ENCODE results near the gene RYR1.
"Not testable (repeated sequence)": the region's sequence is repeated elsewhere in the genome, so short reads cannot be mapped to it uniquely, and the experiment has no call there.

Gene RYR1

GRCh38 chr19:38513762-38514167 lies 80.3 kb downstream of the RYR1 start:
- DNase-seq (ENCODE audit: low read depth in 3 of 3) = no peak

- DNase-seq (ENCODE audit: low read depth in 3 of 3) = peak; percentile 56 to 75 (median 66)
These were observed 81.5 kb downstream of the RYR1 start for GRCh38 chr19:38514812-38515633.

DNA sequence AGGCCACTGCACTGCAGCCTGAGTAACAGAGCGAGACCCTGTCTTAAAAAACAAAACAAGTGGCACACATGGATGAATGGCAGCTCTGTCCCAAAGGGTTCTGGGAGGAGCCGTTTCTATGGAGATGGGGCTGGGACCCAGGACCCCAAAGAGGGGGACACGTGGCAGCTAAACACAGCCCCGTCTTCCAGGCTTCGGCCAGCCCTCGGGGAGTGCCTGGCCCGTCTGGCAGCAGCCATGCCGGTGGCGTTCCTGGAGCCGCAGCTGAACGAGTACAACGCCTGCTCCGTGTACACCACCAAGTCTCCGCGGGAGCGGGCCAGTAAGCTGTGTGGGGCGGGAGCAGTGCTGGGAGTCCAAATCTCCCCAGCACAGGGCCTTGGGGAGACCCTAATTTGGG lies 82.4 kb downstream of the RYR1 start:
- no peak for DNase-seq (ENCODE audit: low read depth in 3 of 3)

- DNase-seq (ENCODE audit: low read depth in 3 of 3) = no peak
These were observed 83.3 kb downstream of the RYR1 start for GRCh38 chr19:38516802-38517201.

DNA sequence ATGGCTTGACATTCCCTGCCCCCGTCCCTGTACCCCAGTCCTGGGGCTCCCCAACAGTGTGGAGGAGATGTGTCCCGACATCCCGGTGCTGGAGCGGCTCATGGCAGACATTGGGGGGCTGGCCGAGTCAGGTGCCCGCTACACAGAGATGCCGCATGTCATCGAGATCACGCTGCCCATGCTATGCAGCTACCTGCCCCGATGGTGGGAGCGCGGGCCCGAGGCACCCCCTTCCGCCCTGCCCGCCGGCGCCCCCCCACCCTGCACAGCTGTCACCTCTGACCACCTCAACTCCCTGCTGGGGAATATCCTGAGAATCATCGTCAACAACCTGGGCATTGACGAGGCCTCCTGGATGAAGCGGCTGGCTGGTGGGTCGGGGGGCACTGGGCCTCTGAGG lies 83.8 kb downstream of the RYR1 start:
- DNase-seq (ENCODE audit: low read depth in 3 of 3) = no peak

DNA sequence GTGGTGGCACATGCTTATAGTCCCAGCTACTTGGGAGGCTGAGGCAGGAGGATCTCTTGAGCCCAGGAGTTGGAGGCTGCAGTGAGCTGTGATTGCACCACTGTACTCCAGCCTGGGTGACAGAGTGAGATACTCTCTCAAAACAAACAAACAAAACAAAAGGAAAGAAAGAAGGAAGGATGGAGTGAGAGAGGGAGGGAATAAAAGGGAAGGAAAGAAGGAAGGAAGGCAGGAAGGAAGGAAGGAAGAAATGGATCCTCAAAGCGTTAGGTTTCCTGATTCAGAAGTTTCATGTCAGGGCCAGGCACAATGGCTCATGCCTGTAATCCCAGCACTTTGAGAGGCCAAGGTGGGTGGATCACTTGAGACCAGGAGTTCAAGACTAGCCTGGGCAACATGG lies 84.5 kb downstream of the RYR1 start:
- DNase-seq (ENCODE audit: low read depth in 3 of 3) = not testable (repeated sequence)

DNA sequence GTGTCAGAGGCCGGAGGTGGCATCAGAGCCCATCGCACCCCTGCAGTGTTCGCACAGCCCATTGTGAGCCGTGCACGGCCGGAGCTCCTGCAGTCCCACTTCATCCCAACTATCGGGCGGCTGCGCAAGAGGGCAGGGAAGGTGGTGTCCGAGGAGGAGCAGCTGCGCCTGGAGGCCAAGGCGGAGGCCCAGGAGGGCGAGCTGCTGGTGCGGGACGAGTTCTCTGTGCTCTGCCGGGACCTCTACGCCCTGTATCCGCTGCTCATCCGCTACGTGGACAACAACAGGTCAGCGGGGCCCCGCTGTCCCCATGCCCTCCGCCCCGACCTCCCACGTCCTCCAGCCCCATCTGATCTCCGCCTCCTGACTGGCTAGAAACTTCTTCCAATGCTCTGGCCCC lies 85.7 kb downstream of the RYR1 start:
- no peak for DNase-seq (ENCODE audit: low read depth in 3 of 3)

DNA sequence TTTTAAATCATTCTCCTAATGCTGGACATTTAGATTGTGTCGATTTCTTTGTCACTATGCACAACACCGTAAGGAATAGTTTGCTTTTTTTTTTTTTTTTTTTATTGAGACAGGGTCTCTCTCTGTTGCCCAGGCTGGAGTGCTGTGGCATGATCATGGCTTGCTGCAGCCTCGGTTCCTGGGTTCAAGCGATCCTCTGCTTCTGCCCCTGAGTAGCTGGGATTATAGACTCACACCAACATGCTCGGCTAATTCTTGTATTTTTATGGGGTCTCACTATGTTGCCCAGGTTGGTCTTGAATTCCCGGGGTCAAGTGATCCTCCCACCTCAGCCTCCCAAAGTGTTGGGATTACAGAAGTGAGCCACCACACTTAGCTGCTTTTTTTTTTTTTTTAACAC lies 86.5 kb downstream of the RYR1 start:
- no peak for DNase-seq (ENCODE audit: low read depth in 3 of 3)

GRCh38 chr19:38522915-38523314 lies 89.4 kb downstream of the RYR1 start:
- DNase-seq (ENCODE audit: low read depth in 3 of 3) = no peak

DNA sequence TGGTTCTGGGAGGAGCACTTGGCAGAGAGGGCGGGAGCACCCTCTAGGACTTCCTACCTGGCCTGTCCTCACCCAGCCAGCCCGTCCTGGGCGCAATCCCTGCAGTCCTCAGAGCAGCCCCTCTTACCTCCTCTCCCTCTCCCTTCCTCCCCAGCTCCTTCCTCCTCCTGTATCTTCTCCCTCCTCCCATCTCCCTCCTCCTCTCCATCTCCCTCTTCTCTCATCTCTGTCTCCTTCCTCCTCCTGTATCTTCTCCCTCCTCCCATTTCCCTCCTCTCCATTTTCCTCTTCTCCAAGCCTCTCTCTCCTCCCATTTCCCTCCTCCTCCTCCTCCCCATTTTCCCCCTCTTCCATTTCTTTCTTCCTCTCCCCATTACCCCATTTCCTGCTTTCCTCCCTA lies 89.8 kb downstream of the RYR1 start:
- no peak for DNase-seq (ENCODE audit: low read depth in 3 of 3)

DNA sequence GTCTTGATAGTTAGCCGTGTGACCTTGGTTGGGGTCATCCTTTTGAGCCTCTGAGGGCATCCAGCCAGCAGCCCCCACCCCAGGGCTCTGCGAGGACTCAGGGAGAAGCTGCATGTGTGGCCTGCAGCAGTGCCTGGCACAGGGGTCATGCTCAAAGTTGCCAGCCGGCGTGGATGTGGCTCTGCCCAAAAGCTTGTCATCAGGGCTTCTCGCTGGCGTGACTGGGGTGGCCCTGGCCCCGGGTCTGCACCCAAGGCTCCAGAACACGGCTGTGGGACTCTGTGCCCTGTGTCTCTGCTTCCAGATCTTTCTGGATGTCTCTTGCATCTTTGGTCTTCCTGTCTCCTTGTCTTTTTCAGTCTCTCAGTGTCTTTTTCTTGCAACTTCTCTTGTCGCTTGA lies 90.9 kb downstream of the RYR1 start:
- DNase-seq (ENCODE audit: low read depth in 3 of 3) = no peak

DNA sequence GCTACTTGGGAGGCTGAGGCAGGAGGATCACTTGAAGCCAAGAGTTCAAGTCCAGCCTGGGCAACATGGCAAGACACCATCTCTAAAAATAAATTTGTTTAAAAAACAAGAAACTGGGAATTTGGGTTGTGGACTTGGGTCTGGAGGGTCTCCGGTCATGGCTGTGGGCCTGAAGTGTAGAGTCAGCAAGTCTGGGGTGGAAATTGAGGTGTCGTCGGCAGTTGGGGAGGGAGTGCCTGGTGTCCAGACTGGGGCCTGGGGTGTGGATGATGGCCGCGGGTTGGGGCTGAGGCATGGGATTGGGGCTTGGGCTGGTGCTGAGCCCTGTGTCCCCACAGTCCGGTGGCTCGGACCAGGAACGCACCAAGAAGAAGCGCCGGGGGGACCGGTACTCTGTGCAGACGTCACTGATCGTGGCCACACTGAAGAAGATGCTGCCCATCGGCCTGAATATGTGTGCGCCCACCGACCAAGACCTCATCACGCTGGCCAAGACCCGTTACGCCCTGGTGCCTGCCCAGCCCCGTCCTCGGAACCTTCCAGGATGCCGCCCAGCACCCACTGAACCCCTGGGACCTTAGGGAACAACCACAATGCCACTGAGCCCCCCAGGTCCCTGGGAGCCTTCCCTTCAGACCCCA lies 91.6 kb downstream of the RYR1 start:
- no peak for DNase-seq (ENCODE audit: low read depth in 3 of 3)

DNA sequence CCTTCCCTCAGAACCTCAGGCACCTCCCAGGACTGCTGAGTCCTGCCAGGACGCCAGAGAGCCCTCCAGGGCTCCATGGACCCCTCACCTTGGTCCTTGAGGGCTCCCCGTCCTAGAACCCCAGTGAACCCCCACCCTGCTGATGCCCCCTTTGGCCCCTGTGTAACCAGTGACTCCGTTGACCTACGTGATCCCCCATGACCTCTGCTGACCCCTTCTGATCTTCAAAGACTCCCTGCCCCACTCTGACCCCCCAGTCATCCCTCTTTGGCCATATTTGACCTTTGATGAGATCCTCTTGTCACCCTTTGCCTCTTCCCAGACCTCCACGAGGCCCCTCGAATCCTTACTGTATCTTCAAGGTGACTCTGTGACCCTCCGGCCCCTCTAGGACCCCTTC lies 92.9 kb downstream of the RYR1 start:
- no peak for DNase-seq (ENCODE audit: low read depth in 3 of 3)

GRCh38 chr19:38527466-38528136 lies 94.1 kb downstream of the RYR1 start:
- no peak for DNase-seq (ENCODE audit: low read depth in 3 of 3)

DNA sequence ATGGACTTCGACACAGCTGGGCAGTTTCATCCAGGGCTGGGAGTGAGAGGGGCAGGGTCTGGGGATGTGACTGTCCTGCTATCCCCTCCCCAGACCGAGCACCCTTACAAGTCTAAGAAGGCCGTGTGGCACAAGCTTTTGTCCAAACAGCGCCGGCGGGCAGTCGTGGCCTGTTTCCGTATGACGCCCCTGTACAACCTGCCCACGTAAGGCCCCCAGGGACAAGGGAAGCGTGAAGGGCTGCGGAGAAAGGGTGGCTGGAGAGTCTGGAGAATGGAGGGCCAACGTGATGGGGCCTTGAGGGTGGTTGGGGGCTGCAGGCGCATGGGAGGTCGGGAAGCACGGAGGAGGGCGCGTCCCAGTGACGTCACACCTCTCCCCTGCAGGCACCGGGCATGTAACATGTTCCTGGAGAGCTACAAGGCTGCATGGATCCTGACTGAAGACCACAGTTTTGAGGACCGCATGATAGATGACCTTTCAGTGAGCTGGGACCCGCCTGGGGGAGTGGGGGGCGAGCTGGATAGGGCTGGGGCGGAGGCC lies 94.8 kb downstream of the RYR1 start:
- no peak for DNase-seq (ENCODE audit: low read depth in 3 of 3)

DNA sequence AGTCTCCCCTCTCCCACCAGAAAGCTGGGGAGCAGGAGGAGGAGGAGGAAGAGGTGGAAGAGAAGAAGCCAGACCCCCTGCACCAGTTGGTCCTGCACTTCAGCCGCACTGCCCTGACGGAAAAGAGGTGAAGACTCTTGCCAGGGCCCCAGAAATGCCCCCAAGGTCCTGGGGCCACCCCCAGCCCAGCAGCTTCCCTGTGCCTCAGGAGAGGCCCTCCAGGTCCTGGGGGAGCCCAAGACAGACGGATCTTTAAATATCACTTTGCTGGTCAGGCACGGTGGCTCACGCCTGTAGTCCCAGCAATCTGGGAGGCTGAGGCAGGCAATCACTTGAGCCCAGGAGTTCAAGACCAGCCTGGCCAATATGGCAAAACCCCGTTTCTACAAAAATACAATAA lies 95.4 kb downstream of the RYR1 start:
- no peak for DNase-seq (ENCODE audit: low read depth in 3 of 3)

DNA sequence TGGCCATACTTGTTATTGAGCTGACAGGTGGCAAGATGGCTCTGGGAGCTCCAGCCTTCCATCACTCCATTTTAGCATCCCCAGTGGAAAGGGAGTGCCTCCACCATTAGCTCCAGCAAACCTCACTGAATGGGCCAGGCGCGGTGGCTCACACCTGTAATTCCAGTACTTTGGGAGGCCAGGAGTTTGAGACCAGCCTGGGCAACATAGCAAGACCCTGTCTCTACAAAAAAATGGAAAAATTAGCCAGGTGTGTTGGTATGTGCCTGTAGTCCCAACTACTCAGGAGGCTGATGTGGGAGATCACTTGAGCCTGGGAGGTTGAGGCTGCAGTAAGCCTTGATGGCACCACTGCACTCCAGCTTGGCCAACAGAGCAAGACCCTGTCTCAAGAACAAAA lies 98.0 kb downstream of the RYR1 start:
- no peak for DNase-seq (ENCODE audit: low read depth in 3 of 3)

DNA sequence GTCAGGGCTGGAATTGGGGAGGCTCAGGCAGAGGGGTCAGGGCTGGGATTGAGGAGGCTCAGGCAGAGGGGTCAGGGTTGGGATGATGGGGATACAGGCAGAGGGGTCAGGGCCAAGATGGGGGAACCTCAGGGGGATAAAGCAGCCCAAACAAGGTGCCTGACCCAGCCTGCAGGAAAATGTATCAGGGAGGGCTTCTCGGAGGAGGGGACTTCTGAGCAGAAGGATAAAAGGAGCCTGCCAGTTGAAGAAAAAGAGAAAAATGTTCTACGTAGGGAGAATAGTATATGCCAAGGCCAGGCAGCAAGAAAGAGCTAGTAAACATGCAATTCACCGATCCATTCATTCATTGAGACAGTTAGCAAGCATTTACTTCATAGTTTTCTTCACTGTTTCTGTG lies 99.4 kb downstream of the RYR1 start:
- no peak for DNase-seq (ENCODE audit: low read depth in 3 of 3)

DNA sequence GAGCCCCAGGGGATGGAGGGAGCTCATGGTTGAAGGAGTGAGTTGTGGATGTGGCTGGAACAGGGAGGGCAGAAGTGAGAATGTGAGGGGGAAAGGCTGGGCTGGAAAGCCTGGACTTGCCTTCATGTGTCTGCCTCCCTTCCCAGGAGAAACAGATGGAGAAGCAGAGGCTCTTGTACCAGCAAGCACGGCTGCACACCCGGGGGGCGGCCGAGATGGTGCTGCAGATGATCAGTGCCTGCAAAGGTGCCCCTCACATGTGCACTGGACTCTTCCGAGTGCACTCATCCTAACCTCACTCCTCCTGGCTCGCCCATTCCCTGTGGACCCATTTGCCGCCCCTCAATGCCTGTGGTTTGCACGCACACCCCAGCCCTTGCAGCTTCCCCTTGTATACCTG lies 101.1 kb downstream of the RYR1 start:
- no peak for DNase-seq (ENCODE audit: low read depth in 3 of 3)

- no peak for DNase-seq (ENCODE audit: low read depth in 3 of 3)
These were observed 101.7 kb downstream of the RYR1 start for GRCh38 chr19:38535212-38535611.

DNA sequence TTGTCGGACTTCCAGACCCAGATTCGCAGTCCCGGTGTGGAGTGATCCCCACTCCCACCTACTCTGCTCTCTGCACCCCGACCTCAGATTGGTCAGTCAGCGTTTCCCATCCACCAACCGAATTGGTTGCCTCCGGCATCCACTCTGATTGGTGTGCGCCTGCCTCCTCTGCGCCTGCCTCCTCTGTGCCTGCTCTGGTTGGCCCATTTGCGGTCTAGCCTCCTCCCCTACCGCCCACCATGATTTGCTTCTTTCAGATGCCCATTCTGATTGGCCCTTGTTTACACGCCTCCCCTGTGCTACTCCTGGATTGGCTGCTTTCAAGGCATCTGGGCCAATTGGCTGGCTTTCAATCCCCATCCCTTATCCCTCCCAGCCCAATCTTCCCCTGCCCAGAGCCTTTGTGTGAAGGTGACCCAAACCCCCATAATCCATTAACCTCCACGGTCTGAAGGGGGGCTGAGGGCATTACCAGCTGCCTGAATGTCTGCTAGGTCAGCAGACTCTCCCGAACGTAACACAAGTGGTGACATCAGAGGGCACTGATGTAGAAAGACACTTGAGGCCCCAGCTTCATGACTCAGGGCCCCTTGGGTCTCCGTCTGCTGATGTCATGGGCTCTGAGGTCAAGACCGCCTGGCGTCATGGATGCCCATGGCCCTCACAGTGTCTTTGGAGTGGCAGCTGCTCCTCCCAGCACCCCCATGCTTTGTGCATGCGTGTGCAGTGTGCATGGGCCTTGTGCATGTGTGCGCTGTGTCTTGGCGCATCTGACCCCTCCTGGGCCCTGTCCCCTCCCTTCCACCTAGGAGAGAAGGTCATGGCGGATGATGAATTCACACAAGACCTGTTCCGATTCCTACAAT lies 103.8 kb downstream of the RYR1 start:
- no peak for DNase-seq (ENCODE audit: low read depth in 3 of 3)

GRCh38 chr19:38538386-38538785 lies 104.9 kb downstream of the RYR1 start:
- DNase-seq (ENCODE audit: low read depth in 3 of 3) = no peak

All from stimulated activated CD4-positive, alpha-beta T cell treated with anti-CD3 and anti-CD28 coated beads, TNF-alpha, amount 100 ng/mL, for 4 hours (primary cell).